Activated T-cell treated with anti-CD3 and anti-CD28 coated beads, Interleukin-2, amount 50 U/mL, for 24 hours (primary cell): Measurements from ENCODE around the gene CHRNA4.

Experiments used
- DNase-seq: peaks from one replicate; pipeline ENCODE4 v3.0.0-alpha.2; 2020
- H3K27ac Mint-ChIP-seq: 2 replicates; pipeline ENCODE4 v1.8.0; 2020; ENCODE audit warnings: mild to moderate bottlenecking, mixed read lengths
- H3K27me3 Mint-ChIP-seq: 2 replicates; pipeline ENCODE4 v1.8.0; 2020; ENCODE audit warnings: mixed read lengths
- H3K36me3 Mint-ChIP-seq: 2 replicates; pipeline ENCODE4 v1.8.0; 2020; ENCODE audit warnings: low read depth, mixed read lengths
- H3K4me1 Mint-ChIP-seq: 2 replicates; pipeline ENCODE4 v1.8.0; 2020; ENCODE audit warnings: low read depth, mixed read lengths
- H3K4me3 Mint-ChIP-seq: 2 replicates; pipeline ENCODE4 v1.8.0; 2020; ENCODE audit warnings: mild to moderate bottlenecking, moderate library complexity, mixed read lengths
- H3K9me3 Mint-ChIP-seq: 2 replicates; pipeline ENCODE4 v1.8.0; 2020; ENCODE audit warnings: mixed read lengths

The CHRNA4 gene

GRCh38 chr20:63334356-63334755, 26.8 kb downstream of the CHRNA4 start:
- Mint-ChIP-seq H3K9me3 (peaks cover 11% of the 10 kb centered on the region), H3K36me3 (no peaks in the 10 kb centered on the region), H3K27me3 (peaks cover 37% of the 10 kb centered on the region), H3K4me1 (no peaks in the 10 kb centered on the region), H3K4me3 (no peak overlapping the region), H3K27ac (no peak overlapping the region)
- DNase-seq, result no peak

DNA sequence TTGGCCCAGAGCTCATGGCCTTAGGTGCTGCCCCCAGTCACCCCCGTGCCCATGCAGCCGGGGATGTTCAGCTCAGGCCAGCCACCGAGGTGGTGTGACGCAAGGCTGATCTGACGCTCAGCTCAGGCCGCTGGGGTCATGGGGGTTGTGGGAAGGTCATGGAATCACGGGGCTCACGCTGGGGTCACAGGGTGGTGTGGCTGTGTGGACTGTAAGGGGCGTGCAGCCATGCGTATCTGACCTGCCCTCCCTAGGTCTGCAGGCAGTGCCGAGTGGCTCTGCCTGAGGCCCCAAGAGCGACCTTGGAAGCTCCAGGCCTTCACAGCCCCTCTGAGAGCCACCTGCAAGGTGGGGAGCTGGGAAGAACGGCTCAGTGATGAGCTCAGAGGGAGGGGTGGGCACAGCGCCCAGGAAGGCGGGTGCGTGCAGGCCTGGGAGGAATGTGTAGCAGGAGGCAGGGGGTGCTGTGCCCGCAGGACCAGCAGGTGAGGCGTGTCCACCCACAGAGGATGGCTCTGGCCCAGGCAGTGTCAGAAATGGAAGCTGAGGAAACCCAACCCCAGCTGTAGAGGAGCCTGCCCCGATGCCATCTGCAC, 27.8 kb downstream of the CHRNA4 start:
- no peak for DNase-seq
- H3K9me3 Mint-ChIP-seq, result peaks cover 7% of the 10 kb centered on the region
- H3K4me1 Mint-ChIP-seq, result no peaks in the 10 kb centered on the region
- H3K27me3 Mint-ChIP-seq, result peaks cover 30% of the 10 kb centered on the region
- H3K27ac Mint-ChIP-seq, result no peak overlapping the region
- H3K36me3 Mint-ChIP-seq, result no peaks in the 10 kb centered on the region
- H3K4me3 Mint-ChIP-seq, result no peak overlapping the region

DNA sequence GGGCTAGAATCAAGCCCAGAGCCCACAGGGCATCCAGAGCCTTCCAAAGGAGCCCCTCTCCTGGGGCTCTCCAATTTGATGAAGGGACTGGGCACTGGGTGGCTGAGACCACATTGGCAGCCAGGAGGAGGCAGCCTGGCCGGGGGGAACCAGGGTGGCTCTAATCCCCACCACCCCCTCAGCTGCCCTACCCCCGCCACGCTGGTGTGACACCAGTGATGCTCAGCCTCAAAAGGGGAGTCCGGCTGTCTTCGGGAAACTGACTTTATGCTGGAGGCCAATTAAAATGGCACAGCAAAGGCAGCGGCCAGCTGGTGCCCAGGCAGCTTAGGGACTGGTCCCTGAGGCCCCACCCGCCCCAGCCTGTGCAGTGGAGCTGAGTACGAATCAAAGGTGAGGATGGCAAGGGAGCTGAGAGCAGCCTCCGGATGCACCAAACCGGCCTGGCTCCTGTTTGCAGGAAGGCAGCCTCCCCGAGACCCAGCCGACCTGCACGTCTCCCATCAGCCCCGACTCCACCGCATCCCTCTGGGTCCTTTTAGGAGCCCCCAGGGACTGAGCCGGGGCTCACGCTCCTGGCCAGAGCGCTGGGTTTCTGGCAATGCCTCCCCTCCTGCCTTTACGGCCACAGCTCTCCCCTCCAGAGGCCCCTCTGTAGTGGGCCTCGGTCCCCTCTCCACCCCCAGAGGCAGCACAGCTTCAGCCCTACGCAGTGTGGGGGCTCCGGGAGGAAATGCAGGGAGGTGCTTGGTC, 28.5 kb downstream of the CHRNA4 start:
- Mint-ChIP-seq H3K36me3 (no peaks in the 10 kb centered on the region), H3K27ac (no peak overlapping the region), H3K4me1 (no peaks in the 10 kb centered on the region), H3K9me3 (peaks cover 7% of the 10 kb centered on the region), H3K4me3 (no peak overlapping the region), H3K27me3 (peaks cover 27% of the 10 kb centered on the region)
- no peak for DNase-seq

DNA sequence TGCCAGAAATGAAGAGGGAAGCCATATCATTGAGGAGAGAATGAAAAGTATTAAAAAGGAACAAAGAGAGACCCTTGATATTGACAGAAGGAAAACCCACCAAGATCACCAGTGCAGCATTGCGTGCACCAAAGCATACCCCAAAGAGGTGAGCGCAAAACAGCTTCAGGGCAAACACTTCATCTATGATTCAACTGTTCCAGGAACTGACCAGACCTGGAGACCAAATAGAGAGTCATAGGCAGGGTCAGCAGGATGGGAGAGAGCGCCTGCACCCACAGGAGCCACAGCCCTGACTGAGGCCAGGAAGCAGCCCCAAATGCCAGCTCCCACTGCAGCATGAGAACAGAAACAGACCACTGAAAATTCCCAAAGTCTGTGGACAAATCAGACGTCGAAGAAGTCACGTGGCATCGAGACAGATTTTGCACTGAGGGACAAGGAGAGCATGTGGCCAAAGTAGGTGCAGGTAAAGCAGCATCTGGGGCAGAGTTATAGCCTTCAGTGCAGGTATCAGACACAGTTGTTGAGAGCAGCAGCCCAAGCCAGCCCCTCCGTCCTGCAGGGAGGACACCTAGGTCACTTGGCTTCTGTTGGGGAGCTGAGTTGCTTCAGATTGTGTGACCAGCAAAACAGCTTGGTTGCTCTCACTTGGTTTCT, 29.3 kb downstream of the CHRNA4 start:
- H3K27me3 Mint-ChIP-seq, result peaks cover 20% of the 10 kb centered on the region
- no peaks in the 10 kb centered on the region for H3K4me1 Mint-ChIP-seq
- no peaks in the 10 kb centered on the region for H3K36me3 Mint-ChIP-seq
- H3K9me3 Mint-ChIP-seq, result peaks cover 7% of the 10 kb centered on the region
- H3K4me3 Mint-ChIP-seq, result no peak overlapping the region
- H3K27ac Mint-ChIP-seq, result no peak overlapping the region
- no peak for DNase-seq

DNA sequence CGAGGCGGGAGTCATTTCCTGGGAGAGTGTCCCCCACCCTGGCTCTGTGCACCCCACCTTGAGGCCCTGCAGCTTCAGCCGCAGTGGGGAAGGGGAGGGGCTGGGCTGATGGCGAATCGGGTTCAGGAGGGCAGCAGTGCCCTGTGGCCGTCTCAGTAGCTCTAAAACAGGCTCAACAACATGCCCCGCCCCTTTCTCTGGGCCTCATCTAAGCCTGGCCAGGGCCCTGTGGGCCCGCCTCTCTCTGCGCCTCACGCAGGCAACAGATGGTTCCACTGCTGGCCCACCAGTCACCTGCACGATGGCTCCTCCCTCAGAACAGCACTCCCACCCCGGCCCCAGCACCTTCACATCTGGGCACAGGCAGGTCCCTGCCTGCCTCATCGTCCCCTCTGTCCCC, 30.2 kb downstream of the CHRNA4 start:
- H3K9me3 Mint-ChIP-seq, result peaks cover 7% of the 10 kb centered on the region
- no peak for DNase-seq
- H3K4me1 Mint-ChIP-seq, result peaks cover 2% of the 10 kb centered on the region
- H3K27me3 Mint-ChIP-seq, result peaks cover 14% of the 10 kb centered on the region
- H3K4me3 Mint-ChIP-seq, result no peak overlapping the region
- H3K27ac Mint-ChIP-seq, result no peak overlapping the region
- H3K36me3 Mint-ChIP-seq, result no peaks in the 10 kb centered on the region

GRCh38 chr20:63330084-63330760, 30.9 kb downstream of the CHRNA4 start:
- H3K27me3 Mint-ChIP-seq, result peaks cover 7% of the 10 kb centered on the region
- H3K36me3 Mint-ChIP-seq, result no peaks in the 10 kb centered on the region
- peaks cover 2% of the 10 kb centered on the region for H3K4me1 Mint-ChIP-seq
- peaks cover 7% of the 10 kb centered on the region for H3K9me3 Mint-ChIP-seq
- no peak overlapping the region for H3K4me3 Mint-ChIP-seq
- no peak for DNase-seq
- no peak overlapping the region for H3K27ac Mint-ChIP-seq

- Mint-ChIP-seq H3K27ac (no peak overlapping the region), H3K27me3 (peaks cover 3% of the 10 kb centered on the region), H3K4me3 (no peak overlapping the region), H3K36me3 (no peaks in the 10 kb centered on the region), H3K4me1 (peaks cover 2% of the 10 kb centered on the region), H3K9me3 (peaks cover 7% of the 10 kb centered on the region)
- DNase-seq, result no peak
Observed at GRCh38 chr20:63329331-63330083, 31.6 kb downstream of the CHRNA4 start.

DNA sequence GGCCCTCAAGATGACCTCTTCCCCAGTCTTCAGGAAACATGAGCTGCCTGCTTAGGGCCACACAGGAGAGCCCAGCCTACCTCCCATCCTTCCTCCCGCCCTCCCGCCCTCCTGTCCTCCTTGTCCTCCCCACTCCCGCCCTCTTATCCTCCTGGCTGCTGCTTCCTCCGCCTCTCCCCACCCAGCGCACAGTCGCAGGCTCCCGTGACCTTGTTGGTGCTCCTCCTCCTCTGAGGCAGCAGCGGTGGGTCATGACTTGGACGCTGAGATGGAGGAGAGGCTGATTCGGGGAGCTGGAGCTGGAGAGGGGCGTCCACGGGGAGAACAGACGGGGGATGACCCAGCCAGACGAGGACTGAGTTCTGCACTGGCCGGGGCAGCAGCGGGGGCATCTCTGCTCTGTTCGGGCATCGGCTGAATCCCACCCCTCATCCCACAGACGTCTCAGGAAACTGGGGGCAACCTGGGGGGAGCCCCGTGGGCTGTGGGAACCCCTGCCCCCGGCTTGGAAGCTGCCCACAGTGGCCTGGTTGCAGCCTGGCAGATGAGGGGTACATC, 32.4 kb downstream of the CHRNA4 start:
- Mint-ChIP-seq H3K27me3 (peaks cover 3% of the 10 kb centered on the region), H3K36me3 (no peaks in the 10 kb centered on the region), H3K9me3 (peaks cover 7% of the 10 kb centered on the region), H3K4me1 (peaks cover 2% of the 10 kb centered on the region), H3K27ac (no peak overlapping the region), H3K4me3 (no peak overlapping the region)
- DNase-seq, result no peak

- H3K9me3 Mint-ChIP-seq, result peaks cover 7% of the 10 kb centered on the region
- H3K27me3 Mint-ChIP-seq, result no peaks in the 10 kb centered on the region
- no peak for DNase-seq
- no peak overlapping the region for H3K4me3 Mint-ChIP-seq
- no peaks in the 10 kb centered on the region for H3K36me3 Mint-ChIP-seq
- H3K4me1 Mint-ChIP-seq, result peaks cover 2% of the 10 kb centered on the region
- H3K27ac Mint-ChIP-seq, result no peak overlapping the region
Observed at GRCh38 chr20:63328026-63328700, 33.0 kb downstream of the CHRNA4 start.

DNA sequence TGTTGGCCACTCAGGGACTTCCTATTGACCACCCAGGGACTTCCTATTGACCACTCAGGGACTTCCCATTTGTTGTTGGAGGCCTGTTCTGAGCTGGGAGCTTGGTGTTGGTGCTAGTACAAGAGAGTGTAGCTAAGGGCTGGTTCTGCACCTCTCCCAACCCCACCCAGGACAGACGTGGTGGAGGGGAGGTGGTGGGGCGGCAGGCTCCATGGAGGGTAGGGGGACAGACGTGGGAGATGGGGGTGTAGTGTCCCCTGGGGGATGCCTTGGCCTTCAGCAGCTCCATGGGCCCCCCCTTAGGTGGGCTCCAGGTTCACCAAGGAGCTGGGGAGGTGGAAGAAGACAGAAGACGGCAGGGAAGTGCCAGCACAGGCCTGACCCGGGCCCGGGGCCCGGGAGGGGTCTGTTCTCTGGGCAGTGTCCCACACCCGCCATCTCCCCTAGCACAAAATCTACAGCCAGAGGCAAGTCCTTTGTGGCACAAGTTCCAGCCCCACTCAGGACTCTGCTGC, 33.9 kb downstream of the CHRNA4 start:
- Mint-ChIP-seq H3K36me3 (no peaks in the 10 kb centered on the region), H3K4me3 (no peak overlapping the region), H3K9me3 (peaks cover 7% of the 10 kb centered on the region), H3K27me3 (no peaks in the 10 kb centered on the region), H3K27ac (peak overlapping the region; percentile 74), H3K4me1 (peaks cover 2% of the 10 kb centered on the region)
- DNase-seq, result no peak

DNA sequence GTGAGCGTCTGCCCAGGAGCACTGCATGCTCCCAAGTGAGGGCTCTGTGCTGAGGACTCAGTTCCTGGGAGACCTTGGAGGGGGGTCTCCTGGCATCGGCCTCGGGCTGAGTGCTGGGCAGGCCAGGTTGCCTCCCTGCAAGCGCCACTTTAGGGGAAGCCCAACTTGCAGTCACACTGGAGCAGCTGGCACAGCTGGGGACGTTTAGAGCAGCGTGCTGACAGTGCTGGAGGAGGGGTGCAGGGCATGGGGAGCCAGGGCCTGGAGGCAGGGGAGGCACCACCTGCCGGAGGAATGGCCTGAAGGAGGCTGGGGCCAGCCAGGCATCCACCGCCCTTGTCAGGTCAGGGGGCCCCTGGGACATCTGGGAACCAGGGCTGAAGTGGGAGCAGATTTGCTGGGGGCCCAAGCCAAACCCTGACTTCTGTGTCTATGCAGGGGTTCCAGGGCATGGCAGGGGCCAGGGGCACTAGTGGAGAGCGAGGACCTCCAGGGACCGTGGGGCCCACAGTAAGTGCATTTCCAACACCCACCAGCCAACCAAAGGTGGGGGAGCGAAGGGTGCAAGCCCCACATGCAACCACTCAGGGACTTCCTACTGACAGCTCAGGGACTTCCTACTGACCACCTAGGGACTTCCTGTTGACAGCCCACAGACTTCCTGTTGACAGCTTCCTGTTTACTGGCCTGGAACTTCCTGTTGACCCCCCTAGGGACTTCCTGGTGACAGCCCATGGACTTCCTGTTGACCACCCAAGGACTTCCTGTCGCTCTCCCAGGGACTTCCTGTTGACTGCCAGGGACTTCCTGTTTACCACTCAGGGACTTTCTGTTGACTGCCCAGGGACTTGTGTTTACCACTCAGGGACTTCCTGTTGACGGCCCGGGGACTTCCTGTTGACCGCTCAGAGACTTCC, 34.6 kb downstream of the CHRNA4 start:
- Mint-ChIP-seq H3K27me3 (no peaks in the 10 kb centered on the region), H3K36me3 (no peaks in the 10 kb centered on the region), H3K27ac (peak overlapping the region; percentile 74), H3K9me3 (peaks cover 2% of the 10 kb centered on the region), H3K4me3 (no peak overlapping the region), H3K4me1 (peaks cover 2% of the 10 kb centered on the region)
- DNase-seq, result no peak

GRCh38 chr20:63325554-63326313, 35.4 kb downstream of the CHRNA4 start:
- no peak for DNase-seq
- H3K36me3 Mint-ChIP-seq, result no peaks in the 10 kb centered on the region
- no peaks in the 10 kb centered on the region for H3K27me3 Mint-ChIP-seq
- H3K4me3 Mint-ChIP-seq, result no peak overlapping the region
- no peak overlapping the region for H3K27ac Mint-ChIP-seq
- H3K9me3 Mint-ChIP-seq, result no peaks in the 10 kb centered on the region
- H3K4me1 Mint-ChIP-seq, result peaks cover 2% of the 10 kb centered on the region
